Measurements from ENCODE around the gene ITGA3.
A peak's percentile ranks its signal among the peaks of the same experiment; 100 is the strongest.

The ITGA3 gene

GRCh38 chr17:50055426-50056216 lies at the start of gene ITGA3:
ITGA3 (plus strand) TSS chr17:50056110; CDS start chr17:50056440, 330 bp downstream.
- DNase-seq (ENCODE audit: low spot score), result no peak

- no peak for DNase-seq (ENCODE audit: low spot score)
Measured at GRCh38 chr17:50009282-50009681, 46.6 kb upstream of the ITGA3 start.

- DNase-seq (ENCODE audit: low spot score), result no peak
Measured at GRCh38 chr17:50013079-50013478, 42.8 kb upstream of the ITGA3 start.

GRCh38 chr17:50014471-50015088 lies 41.3 kb upstream of the ITGA3 start:
- no peak for DNase-seq (ENCODE audit: low spot score)

- DNase-seq (ENCODE audit: low spot score), result no peak
Measured at GRCh38 chr17:50015146-50015545, 40.8 kb upstream of the ITGA3 start.

GRCh38 chr17:50018909-50019308 lies 37.0 kb upstream of the ITGA3 start:
- DNase-seq (ENCODE audit: low spot score), result no peak

GRCh38 chr17:50020841-50021599 lies 34.9 kb upstream of the ITGA3 start:
- DNase-seq (ENCODE audit: low spot score), result no peak

- no peak for DNase-seq (ENCODE audit: low spot score)
Measured at GRCh38 chr17:50021681-50022370, 34.1 kb upstream of the ITGA3 start.

- no peak for DNase-seq (ENCODE audit: low spot score)
Measured at GRCh38 chr17:50022463-50023130, 33.3 kb upstream of the ITGA3 start.

- DNase-seq (ENCODE audit: low spot score), result no peak
Measured at GRCh38 chr17:50023520-50023919, 32.4 kb upstream of the ITGA3 start.

GRCh38 chr17:50024808-50025207 lies 31.1 kb upstream of the ITGA3 start:
- DNase-seq (ENCODE audit: low spot score), result no peak

GRCh38 chr17:50026046-50026675 lies 29.7 kb upstream of the ITGA3 start:
- no peak for DNase-seq (ENCODE audit: low spot score)

- peak; percentile 54 for DNase-seq (ENCODE audit: low spot score)
Measured at GRCh38 chr17:50026837-50027171, 29.1 kb upstream of the ITGA3 start.

GRCh38 chr17:50027172-50027880 lies 28.6 kb upstream of the ITGA3 start:
- DNase-seq (ENCODE audit: low spot score), result no peak

- DNase-seq (ENCODE audit: low spot score), result no peak
Measured at GRCh38 chr17:50027881-50028735, 27.8 kb upstream of the ITGA3 start.

- no peak for DNase-seq (ENCODE audit: low spot score)
Measured at GRCh38 chr17:50028736-50029120, 27.2 kb upstream of the ITGA3 start.

- DNase-seq (ENCODE audit: low spot score), result no peak
Measured at GRCh38 chr17:50029185-50029584, 26.7 kb upstream of the ITGA3 start.

- DNase-seq (ENCODE audit: low spot score), result no peak
Measured at GRCh38 chr17:50033316-50033715, 22.6 kb upstream of the ITGA3 start.

- no peak for DNase-seq (ENCODE audit: low spot score)
Measured at GRCh38 chr17:50034498-50035364, 21.2 kb upstream of the ITGA3 start.
